Ecto neural progenitor cell (in vitro differentiated cells): ENCODE data around the gene SSU72.
A peak's percentile ranks its signal among the peaks of the same experiment; 100 is the strongest.
"Not testable (repeated sequence)": the region's sequence is repeated elsewhere in the genome, so short reads cannot be mapped to it uniquely, and the experiment has no call there.

ENCODE experiments used
- DNase-seq: peaks from one replicate; pipeline ENCODE4 v3.0.0-alpha.2; 2018; ENCODE audit warnings: low spot score

SSU72 gene

GRCh38 chr1:1540818-1541628 is 33.6 kb downstream of the SSU72 start:
- DNase-seq, result no peak

DNA sequence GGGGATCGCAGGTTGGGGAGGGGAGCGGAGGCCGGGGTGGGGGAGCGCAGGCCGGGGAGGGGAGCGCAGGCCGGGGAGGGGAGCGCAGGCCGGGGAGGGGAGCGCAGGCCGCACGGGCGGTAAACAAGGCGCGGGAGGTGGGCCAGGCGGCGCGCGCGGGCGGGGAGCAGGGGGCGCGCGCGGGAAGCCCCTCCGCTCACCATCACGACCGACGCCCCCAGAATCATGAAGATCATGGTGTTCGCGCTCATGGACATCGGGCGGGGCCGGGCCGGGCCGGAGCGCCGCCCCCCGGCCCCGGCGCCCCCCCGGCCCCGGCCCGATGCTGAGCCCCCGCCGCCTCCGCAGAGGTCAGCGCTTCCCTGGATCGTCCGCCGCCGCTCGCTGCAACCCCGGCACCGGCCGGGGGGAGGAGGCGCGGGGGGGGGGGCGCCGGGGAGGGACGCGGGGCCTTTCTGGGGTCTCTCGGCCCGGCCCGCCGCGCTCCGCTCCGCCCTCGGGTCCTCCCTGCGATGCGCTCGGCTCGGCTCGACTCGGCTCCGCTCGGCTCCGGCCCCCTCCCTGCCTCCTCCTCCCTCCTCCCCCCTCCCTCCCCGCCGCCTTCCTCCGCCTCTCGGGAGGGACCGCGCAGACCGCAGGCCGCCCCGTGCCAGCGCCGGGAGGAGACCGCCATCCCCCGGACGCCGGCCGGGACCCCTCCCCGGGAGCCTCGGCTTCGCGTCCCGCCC is 34.4 kb downstream of the SSU72 start, which contains the start of gene TMEM240:
Gene TMEM240 (minus strand): TSS at position 535 of the 728 bp plus-strand sequence. CDS start 278 bp downstream, at position 257.
- DNase-seq, result peak; percentile 90

- DNase-seq, result peak; percentile 69
Observed at GRCh38 chr1:1539310-1540089, 35.2 kb downstream of the SSU72 start.

DNA sequence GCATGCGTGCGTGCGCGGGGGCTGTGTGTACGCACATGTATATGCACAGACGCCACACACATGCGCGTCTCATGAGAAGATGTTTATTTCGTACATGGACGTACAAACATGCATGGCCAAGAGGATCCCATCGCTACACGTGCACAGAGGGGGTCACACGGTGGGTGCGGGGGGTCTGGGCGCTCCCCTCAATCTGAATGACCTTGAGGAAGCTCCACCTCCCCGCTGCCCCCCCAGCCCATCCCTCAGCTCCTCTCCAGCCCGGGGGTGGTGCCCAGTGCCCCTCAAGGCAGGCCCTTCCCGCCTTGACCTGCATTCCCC is 35.7 kb downstream of the SSU72 start:
- DNase-seq, result no peak

DNA sequence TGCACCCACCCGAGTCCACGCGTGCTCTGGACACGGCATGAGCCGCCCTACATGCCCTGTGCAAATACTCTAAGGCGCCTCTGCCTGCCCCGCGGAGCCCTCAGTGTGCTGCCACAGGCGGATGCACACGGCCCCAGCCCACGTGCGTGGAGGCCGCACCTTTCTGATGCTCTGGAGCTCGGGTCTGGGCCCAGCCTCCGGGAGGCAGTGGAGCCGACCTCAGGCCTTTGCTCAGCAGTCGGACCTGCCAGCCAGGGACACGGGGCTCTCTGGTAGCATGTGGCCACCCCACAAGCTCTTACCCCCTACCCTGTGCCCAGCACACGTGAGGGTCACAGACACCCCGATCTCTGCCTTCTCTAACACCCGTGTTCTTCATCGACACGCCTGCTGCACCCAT is 36.3 kb downstream of the SSU72 start:
- DNase-seq, result no peak

DNA sequence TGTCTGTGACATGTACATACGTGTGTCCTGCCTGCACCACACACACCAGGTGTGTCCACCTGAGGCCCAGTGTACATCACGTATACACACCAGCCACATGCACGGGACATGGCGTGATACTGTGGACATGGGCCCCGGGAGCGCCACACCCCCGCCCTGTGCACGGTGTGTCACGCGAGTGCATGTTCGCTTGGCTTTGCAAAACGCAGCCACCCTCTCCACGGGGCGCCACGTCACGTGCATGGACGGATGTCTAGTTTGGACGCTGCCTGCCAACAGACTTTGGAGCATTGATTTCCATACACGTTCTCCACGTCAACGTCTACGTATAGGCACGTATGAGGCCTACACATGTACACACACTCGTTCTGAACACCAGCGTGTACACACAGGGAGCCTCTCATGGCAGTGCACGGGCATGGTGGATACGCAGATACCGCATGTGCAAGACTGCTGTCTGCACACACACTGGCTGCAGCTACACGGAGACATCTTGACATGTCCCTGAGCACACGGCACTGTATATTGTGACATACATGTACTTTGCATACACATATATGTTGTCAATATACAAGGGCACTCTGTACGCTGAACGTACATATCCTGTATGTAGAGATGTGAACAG is 36.9 kb downstream of the SSU72 start:
- no peak for DNase-seq

GRCh38 chr1:1536938-1537546 is 37.6 kb downstream of the SSU72 start:
- no peak for DNase-seq

DNA sequence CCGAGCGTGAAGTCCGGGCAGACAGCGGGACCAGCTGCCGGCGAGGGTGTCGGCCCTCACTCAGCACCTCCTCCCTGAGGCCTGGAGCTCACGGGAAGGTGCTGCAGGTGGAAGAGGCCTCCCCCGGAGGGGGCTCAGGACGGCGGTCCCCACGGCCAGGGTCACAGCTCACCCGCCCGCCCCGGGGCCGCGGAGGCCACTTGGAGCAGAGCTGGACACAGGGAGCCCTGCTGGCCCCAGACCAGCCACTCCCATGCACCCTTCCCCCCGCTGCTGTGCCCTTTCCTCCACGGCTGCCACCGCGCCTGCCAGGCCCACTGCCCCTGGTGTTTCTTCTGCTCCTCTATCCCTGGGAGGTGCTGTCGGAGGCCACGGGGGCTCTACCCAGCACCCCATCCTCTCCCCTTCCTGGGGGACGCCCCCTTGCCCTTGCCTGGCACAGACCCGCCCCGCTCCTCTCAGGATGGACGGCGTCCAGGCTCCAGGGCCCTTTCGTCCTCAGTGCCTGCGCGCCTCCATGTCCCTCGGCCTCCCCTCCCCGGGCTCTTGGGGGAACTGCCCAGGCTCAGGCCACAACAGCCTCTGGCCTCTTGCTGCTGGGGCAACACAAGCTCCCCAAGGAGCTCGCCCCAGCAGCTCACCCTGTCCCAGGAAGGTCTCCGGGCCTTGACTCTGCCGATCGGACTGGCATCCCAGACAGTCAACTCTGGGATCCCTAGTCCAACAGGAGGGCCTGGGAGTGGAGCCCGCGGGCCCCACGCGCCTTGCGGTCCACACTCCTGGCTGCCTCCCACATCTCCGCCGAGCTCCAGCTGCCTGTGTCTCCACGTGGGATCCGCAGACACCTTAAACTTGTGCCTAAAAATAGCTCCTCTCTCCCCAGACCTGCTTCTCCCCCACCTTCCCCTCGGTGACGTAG is 38.4 kb downstream of the SSU72 start:
- no peak for DNase-seq

DNA sequence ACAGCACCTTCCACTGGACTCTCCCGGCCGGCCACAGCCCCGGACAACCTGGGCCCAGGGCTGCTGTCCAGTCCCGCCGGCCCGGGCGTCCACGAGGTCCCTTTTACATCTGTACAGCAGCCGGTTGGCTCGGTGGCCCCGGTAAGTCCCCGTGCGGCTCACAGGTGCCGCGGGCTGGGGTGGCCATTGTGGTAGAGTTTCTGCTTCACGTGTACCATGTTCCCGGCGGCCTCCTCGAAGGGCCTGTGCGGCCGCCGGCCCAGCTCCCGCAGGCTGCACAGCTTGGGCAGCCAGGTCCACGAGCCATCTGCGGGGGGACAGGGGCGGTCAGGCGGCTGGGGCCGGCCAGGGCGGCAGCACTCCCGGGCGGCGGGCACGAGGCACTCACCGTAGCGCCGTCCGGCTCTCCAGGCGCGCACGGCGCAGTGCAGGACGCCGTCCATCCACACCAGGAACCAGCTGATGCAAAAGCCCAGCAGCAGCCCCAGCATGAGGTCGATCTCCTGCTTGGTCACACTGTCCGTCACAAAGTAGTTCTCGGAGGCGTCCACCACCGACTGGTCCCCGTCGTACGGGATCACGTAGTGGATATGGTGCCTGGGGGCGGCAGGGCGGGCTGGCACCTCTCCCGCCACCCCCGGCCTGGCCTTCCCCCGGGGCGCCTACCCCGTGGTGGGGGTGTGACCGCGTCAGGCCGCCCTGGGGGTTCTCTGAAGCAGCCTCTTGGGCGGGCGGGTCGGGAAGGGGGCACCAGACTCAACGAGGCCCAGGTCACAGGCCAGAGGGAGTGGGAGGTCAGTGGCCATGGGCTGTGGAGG is 39.3 kb downstream of the SSU72 start:
- no peak for DNase-seq

DNA sequence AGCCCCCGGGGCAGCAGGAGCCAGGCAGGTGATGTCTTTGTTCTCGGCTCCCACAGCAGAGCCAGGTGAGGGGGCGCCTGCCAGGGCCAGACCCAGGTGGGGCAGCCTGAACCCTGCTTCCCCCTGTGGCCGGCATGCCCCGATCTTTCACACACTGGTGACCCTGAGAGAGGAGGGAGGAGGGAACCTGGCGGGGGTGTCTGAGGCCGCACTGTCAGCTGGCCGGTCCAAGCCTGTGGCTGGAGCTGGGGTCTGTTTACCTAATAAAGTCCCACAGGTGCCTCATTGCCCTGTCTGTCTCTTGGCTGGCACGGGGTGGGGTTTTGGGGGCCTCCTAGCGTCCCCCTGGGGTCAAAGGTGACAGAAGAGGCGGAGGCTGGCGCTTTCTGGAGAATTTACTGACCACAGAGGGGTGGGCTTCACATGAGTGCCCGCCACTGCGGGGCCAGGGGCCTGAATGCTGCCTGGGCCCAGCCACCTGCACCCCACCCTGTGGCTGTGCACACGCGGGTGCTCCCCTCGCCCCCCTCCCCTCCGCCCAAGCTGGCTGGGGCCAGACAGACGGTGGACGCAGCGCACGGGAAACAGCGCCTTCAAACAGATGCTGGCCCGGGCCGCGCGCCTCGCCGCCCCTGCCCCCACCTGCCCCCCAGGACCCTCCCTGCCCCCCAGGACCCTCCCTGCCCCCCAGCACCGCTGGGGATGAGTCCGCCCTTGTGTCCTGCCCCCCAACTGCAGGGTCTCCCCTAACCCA is 40.1 kb downstream of the SSU72 start:
- DNase-seq, result no peak

- not testable (repeated sequence) for DNase-seq
Observed at GRCh38 chr1:1533894-1534291, 40.8 kb downstream of the SSU72 start.

DNA sequence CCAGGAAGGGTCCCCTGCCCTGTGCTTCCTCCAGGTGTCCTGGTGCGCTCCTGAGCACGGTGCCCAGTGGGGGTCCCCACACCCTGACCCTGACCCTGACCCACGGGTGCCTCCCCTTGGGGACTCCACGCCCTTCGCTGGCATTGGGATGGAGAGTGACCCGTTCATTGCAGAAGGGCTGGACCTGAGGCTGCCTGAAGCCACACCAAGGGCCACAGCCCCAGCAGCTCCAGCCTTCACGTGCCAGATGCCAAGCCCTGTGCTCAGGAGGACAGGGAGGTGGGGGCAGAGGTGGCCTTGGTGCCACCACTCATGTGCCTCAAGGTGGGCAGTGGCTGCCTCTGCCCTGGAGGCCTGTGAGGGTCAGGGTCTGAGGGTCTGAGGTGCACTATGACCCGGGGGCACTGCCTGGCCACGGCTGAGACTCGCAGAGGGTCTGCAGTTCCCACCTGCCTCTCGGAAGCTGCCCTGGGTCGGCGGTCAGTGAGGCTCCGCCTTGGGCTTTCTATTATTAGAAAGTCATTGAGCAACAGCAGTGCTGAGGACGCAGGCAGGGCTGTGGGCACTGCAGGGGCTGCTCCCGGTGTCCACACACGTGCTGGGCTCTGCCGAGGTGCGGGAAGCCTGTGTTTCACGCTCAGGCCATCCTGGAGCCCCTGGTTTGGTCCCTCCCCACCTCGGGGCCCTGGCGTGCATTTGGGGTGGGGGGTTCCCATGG is 41.3 kb downstream of the SSU72 start:
- not testable (repeated sequence) for DNase-seq

DNA sequence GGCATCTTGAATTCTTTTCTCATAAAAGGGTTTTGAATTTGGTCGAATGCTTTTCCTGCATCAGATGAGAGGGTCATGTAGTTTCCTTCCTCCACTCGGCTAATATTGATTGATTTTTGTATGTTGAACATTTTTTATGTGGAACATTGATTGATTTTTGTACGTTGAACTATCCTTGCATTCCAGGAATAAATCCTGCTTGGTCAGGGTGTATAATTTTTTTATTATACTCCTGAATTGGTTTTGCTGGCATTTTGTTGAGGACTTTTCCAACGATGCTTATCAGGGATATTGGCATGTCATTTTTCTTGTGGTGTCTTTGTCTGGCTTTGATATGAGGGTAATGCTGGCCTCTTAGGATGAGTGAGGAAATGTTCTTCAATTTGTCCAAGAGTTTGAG is 42.7 kb downstream of the SSU72 start:
- no peak for DNase-seq

GRCh38 chr1:1529936-1530335 is 44.7 kb downstream of the SSU72 start:
- no peak for DNase-seq

- DNase-seq, result no peak
Observed at GRCh38 chr1:1529321-1529720, 45.3 kb downstream of the SSU72 start.

- no peak for DNase-seq
Observed at GRCh38 chr1:1528301-1529267, 46.1 kb downstream of the SSU72 start.
